Esophagus muscularis mucosa (tissue), 4 donors: Measurements from ENCODE around the gene PDE4D. TPM values are rescaled to one million over a fixed set of nuclear protein-coding genes. Genes with fewer than 3 reads are reported as not detected.
A peak's percentile ranks its signal among the peaks of the same experiment; 100 is the strongest.

Experiments used
- DNase-seq: peaks from one replicate; pipeline ENCODE4 v3.0.0-alpha.2; 2017; ENCODE audit errors: extremely low spot score
- H3K27ac ChIP-seq, 4 donors: fragments of 200-600 bp; sonication (generic); replicated peaks in 1 of 4; 1 replicate in 3 of 4; 2 replicates in 1 of 4; pipeline ENCODE4 v1.5.1; 2016 to 2019; ENCODE audit warnings: mild to moderate bottlenecking in 1 of 4
- H3K27me3 ChIP-seq, 4 donors: fragments of 200-600 bp; sonication (generic); one replicate each; pipeline versions ENCODE4 v1.5.1 to v1.6.0; 2016 to 2019
- H3K36me3 ChIP-seq, 4 donors: fragments of 200-600 bp; sonication (generic); one replicate each; pipeline ENCODE4 v1.5.1; 2016 to 2019
- H3K4me1 ChIP-seq, 4 donors: fragments of 200-600 bp; sonication (generic); one replicate each; pipeline ENCODE4 v1.5.1; 2016 to 2019
- H3K4me3 ChIP-seq, 4 donors: fragments of 200-600 bp; sonication (generic); 1 replicate in 2 of 4; 2 replicates in 2 of 4; pipeline ENCODE4 v1.5.1; 2016 to 2019; ENCODE audit warnings: mild to moderate bottlenecking in 4 of 4, moderate library complexity in 1 of 4
- H3K9me3 ChIP-seq, 4 donors: fragments of 200-600 bp; sonication (generic); 1 replicate in 3 of 4; 2 replicates in 1 of 4; pipeline ENCODE4 v1.5.1; 2016 to 2019
- EP300 ChIP-seq: sonication (generic); formaldehyde crosslinking; IDR thresholded peaks from one replicate; pipeline ENCODE4 v1.6.1; 2017; ENCODE audit warnings: antibody characterized with exemption
- POLR2A ChIP-seq: fragments of 450-650 bp; IDR thresholded peaks from one replicate; pipeline ENCODE4 v1.6.1; 2017; ENCODE audit warnings: antibody characterized with exemption, moderate library complexity, mild to moderate bottlenecking, low read depth
- POLR2AphosphoS5 ChIP-seq, 2 donors: sonication (generic); formaldehyde crosslinking; IDR thresholded peaks; one replicate each; pipeline ENCODE4 v1.6.1; 2017; ENCODE audit warnings: antibody characterized with exemption in 2 of 2
- WGBS: methylation state at CpG from one replicate; pipeline ENCODE4 v1.1.5; 2018; 5-methylcytosine and 5-hydroxymethylcytosine counted together
- intact Hi-C: fragments of 100-400 bp; cut with DNase I; formaldehyde crosslinking; loops from one replicate; pipeline ENCODE4 v1.15.1; 2023
- total RNA-seq, 4 donors: library from RNA; depleted of rRNA; stranded (reverse); fragments of >200 nt; gene quantifications; one replicate each; pipeline versions ENCODE4 v1.1.0 to v1.2.1, GENCODE V29; 2016
- TF ChIP-seq, protein P1 (sequence below), 3 experiments: fragments of 200-600 bp in 2 of 3; fragments of 450-650 bp in 1 of 3; sonication (generic) in 2 of 3; IDR thresholded peaks; one replicate each; pipeline ENCODE4 v1.5.1; 2017 to 2019; ENCODE audit warnings: antibody characterized with exemption in 3 of 3, mild to moderate bottlenecking in 2 of 3, moderate library complexity in 1 of 3

Gene PDE4D
- total RNA-seq, 4 donors from 2014 or later: 39.2 to 87.0 (median 50.2) TPM

DNA sequence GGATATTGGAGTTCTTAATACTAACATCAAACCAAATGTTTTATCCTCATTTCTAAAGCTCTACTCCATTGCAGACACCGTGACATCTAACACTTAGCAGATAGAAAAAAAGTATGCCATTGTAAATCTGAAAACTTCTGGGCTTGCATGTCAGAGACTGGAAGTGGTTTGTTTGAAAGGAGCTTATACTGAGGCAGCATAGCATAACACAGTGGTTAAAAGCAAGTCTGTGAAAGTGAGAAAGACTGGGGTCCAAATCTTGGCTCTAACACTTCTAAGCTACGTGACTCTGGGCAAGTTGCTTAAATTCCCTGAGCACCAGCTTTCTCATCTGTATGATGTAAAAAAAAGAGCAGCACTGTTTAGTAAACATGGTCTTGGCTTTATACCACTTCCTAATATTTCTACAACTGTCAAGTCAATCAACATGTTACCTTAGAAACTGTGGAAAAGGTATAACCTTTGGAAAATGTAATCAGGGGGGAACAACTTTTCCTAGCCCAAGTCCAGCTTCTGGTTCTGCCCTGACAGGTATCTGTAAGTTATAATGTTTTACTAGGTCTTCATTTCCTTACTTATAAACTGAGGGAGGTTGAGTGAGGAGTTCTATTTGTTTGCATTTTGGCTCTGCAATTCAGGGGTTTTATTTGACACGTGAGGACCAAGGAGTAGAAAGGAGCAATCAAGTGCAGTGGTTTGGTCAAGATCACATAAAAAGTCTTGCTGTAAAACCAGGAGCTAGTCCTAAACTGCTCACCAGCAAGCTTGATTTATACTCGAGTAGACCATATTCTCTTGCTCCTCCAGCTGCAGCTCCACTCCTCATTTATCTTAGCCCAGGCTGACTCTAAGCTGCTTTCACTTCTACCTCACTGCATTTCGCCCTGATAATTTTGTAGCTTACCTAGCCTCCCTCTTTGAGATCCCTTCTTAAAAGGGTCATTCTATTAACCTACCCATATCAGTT, 769.6 kb downstream of the PDE4D start:
- H3K36me3 ChIP-seq: no peaks in the 10 kb centered on the region
- no peak for DNase-seq
- H3K9me3 ChIP-seq: no peaks in the 10 kb centered on the region
- intact Hi-C loops: no loop called here
- peaks cover 21 to 59% (median 46%) of the 10 kb centered on the region in 4 donors for H3K4me1 ChIP-seq
- H3K27me3 ChIP-seq: no peaks in the 10 kb centered on the region
- H3K27ac ChIP-seq: peak overlapping the region in 3 of 4 donors; percentile 78 to 83 (median 83)
- H3K4me3 ChIP-seq: no peak overlapping the region
- TF ChIP-seq, protein P1, sequence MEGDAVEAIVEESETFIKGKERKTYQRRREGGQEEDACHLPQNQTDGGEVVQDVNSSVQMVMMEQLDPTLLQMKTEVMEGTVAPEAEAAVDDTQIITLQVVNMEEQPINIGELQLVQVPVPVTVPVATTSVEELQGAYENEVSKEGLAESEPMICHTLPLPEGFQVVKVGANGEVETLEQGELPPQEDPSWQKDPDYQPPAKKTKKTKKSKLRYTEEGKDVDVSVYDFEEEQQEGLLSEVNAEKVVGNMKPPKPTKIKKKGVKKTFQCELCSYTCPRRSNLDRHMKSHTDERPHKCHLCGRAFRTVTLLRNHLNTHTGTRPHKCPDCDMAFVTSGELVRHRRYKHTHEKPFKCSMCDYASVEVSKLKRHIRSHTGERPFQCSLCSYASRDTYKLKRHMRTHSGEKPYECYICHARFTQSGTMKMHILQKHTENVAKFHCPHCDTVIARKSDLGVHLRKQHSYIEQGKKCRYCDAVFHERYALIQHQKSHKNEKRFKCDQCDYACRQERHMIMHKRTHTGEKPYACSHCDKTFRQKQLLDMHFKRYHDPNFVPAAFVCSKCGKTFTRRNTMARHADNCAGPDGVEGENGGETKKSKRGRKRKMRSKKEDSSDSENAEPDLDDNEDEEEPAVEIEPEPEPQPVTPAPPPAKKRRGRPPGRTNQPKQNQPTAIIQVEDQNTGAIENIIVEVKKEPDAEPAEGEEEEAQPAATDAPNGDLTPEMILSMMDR (IDR thresholded peaks at IDR 0.05): no peak
- TF ChIP-seq POLR2AphosphoS5 (IDR thresholded peaks at IDR 0.05): no peak
- TF ChIP-seq EP300: no peak
- no peak for TF ChIP-seq POLR2A
- 54% methylated on average over 5 of the region's 5 CpGs for WGBS

- DNase-seq: no peak
- Histone ChIP-seq H3K27ac (no peak overlapping the region), H3K9me3 (no peaks in the 10 kb centered on the region), H3K27me3 (no peaks in the 10 kb centered on the region), H3K4me3 (no peak overlapping the region), H3K36me3 (no peaks in the 10 kb centered on the region), H3K4me1 (peaks cover 0 to 26% (median 16%) of the 10 kb centered on the region in 4 donors)
- TF ChIP-seq, protein P1 (IDR thresholded peaks at IDR 0.05): no peak
- TF ChIP-seq POLR2AphosphoS5 (IDR thresholded peaks at IDR 0.05) (no peak), POLR2A (no peak), EP300 (no peak)
- intact Hi-C loops: no loop called here
- 91% methylated on average over 1 of the region's 1 CpG for WGBS
Measured at GRCh38 chr5:59119480-59119879, 774.0 kb downstream of the PDE4D start.

GRCh38 chr5:59117320-59117719, 776.2 kb downstream of the PDE4D start:
- Histone ChIP-seq H3K4me3 (no peak overlapping the region), H3K9me3 (no peaks in the 10 kb centered on the region), H3K27me3 (no peaks in the 10 kb centered on the region), H3K27ac (no peak overlapping the region), H3K4me1 (peaks cover 0 to 11% (median 3%) of the 10 kb centered on the region in 4 donors), H3K36me3 (no peaks in the 10 kb centered on the region)
- 87% methylated on average over 3 of the region's 3 CpGs for WGBS
- no peak for TF ChIP-seq POLR2AphosphoS5 (IDR thresholded peaks at IDR 0.05)
- TF ChIP-seq, protein P1 (IDR thresholded peaks at IDR 0.05): no peak
- no peak for TF ChIP-seq POLR2A
- no peak for TF ChIP-seq EP300
- no peak for DNase-seq
- intact Hi-C loops: no loop called here

- H3K36me3 ChIP-seq: no peaks in the 10 kb centered on the region
- peaks cover 0 to 11% (median 3%) of the 10 kb centered on the region in 4 donors for H3K4me1 ChIP-seq
- H3K4me3 ChIP-seq: no peak overlapping the region
- TF ChIP-seq, protein P1 (IDR thresholded peaks at IDR 0.05): no peak
- TF ChIP-seq POLR2AphosphoS5 (IDR thresholded peaks at IDR 0.05) (no peak), EP300 (no peak), POLR2A (no peak)
- intact Hi-C loops: no loop called here
- 80% methylated on average over 11 of the region's 11 CpGs for WGBS
- H3K27ac ChIP-seq: no peak overlapping the region
- DNase-seq: no peak
- H3K27me3 ChIP-seq: no peaks in the 10 kb centered on the region
- no peaks in the 10 kb centered on the region for H3K9me3 ChIP-seq
Measured at GRCh38 chr5:59116231-59116865, 777.2 kb downstream of the PDE4D start.
